NCI-H774 (cell line): ENCODE measurements around the gene COMTD1.

Source experiments
- DNase-seq: peaks from one replicate; lab custom pipeline; 2025; lab: John Stamatoyannopoulos, UW

Gene COMTD1

DNA sequence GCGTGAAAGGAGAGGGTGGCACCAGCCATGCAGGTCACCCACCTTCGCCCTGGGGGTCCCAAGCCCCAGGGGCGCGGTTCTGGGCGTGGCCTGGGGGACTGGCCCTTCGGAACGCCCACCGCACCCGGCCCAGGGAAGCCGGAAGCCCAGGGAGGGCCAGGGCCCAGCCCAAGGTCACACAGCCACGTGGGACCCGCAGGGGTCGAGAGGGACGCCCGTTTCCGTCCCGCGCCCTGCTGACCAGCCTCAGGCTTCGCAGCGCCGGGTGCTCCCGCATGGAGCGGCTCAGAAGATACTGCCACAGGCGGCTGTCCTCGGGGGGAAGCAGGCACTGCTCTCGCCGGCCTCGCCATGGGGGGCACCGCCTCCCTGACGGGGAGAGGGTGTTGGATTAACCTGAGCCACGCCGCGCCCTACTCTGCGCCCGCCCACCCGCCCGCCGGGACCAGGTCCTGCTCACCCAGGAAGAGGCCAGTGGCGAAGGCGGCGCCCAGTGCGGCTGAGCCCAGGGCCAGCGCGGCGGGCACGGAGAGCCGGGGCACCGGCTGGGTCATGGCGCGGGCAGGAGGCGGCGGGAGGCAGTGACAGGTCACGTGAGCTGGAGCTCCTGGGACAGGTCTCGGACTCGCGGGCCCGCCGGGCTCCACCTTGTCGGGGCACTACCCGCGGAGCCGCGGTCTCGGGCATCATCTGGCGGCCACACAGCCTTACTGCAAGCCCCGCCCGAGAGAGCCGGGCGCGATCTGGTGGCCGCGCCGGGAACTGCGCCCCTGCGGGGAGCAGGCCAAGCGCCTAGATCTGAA is at the start of gene COMTD1:
Gene COMTD1 (minus strand): TSS at position 583 of the 803 bp plus-strand sequence. CDS start 29 bp downstream, at position 554.
- peak; percentile 92 for DNase-seq

DNA sequence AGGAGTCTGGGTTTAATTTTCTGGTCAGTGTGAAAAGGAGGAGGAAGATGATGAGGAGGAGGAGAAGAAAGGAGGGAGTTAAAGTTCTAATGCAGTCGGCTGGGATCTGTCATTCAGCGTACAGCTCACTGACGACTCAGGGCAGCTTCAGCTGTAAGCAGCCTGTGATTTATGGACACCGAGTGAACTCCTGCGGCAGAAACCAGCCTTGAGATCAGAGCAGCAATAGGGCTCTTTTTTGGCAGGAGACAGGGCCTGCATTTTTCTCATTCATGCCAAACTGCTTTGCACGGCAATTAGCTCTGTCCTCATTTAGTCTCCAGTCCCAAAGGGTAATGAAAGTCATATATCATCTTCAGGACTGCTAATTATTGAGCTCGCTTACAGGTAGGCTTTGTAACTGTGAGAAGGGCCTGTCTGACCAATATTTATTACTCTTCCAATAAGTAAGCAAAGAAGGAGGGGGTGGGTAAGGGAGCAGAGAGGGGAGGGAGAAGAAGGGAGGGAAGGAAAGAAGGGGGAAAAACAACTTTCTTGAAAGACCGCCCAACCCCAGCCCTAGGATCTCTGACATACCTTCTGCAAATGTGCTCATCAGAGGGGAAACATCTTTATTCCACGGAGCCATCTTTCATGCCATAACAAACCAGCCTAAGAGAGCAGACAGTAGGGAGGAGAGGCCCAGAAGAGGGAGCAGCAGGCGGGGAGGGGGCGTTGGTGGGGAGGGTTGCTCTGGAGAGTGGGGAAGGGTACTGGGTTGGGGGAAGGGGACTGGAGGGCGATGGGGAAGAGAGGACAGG is 48.1 kb upstream of the COMTD1 start:
- peak; percentile 42 for DNase-seq

DNA sequence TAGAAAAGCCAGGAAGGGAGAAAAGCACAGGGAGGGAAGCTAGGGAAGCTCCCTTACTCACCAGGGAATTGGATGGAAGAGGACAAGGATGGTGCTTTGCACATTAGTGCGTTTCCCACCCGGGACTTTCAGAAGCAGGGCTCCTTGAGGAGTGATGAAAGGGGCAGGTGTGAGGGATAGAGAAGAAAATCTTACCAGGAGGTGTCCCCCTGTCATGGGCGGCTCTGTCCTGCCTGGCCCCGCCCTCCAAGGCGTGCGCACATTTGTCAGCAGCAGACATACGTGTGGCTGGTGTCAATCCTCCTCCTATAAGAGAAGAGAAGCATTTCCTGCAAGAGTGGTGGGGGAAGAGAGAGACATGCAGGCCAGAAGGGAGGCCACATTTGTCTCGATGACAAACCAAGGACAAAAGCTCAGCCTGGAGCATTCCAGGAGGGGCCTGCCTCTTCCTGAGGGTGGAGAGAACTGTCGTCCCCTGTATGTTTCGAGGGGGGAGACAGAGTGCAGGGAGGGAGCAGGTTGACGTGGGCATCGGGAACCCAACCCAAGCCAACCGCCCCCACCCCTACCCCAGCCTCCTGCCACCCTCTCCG is 47.4 kb upstream of the COMTD1 start:
- DNase-seq, result no peak

DNA sequence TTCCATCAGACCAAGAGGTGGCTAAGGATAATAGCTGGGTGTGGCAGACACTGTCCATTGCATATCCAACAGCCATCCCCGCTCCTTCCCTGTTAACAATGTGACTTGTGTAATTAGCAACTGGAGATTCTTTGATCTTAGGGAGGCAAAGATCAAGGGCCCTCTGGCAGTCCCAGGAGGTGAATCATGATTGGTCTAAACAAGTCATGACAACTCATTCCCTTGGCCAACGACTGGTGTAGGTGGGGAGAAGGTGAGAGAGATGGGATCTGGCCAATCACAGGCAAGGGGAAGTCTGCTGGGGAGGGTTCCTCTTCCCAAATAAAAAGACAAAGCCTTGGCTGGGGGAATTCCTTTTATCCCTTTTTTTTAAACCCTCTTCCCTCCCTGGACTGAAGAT is 46.2 kb upstream of the COMTD1 start:
- no peak for DNase-seq

DNA sequence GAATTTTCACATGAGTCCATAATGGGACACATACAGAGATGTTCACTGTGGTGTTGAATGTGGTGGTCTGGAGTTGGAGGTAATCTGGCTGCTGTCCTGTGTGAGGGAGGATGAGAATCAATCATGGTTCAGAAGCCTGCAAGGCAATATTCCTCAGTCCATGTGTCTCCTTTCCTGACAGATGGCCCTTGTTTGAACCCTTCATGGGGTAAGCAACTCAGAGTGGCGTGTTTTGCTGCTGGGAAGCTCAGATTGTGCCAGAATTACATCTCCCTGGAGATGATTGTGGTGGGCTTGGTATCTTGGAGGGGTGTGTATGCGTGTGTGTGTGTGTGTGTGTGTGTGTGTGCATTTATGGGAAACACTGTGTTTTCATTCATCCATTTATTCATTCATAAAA is 44.5 kb upstream of the COMTD1 start:
- DNase-seq, result no peak

DNA sequence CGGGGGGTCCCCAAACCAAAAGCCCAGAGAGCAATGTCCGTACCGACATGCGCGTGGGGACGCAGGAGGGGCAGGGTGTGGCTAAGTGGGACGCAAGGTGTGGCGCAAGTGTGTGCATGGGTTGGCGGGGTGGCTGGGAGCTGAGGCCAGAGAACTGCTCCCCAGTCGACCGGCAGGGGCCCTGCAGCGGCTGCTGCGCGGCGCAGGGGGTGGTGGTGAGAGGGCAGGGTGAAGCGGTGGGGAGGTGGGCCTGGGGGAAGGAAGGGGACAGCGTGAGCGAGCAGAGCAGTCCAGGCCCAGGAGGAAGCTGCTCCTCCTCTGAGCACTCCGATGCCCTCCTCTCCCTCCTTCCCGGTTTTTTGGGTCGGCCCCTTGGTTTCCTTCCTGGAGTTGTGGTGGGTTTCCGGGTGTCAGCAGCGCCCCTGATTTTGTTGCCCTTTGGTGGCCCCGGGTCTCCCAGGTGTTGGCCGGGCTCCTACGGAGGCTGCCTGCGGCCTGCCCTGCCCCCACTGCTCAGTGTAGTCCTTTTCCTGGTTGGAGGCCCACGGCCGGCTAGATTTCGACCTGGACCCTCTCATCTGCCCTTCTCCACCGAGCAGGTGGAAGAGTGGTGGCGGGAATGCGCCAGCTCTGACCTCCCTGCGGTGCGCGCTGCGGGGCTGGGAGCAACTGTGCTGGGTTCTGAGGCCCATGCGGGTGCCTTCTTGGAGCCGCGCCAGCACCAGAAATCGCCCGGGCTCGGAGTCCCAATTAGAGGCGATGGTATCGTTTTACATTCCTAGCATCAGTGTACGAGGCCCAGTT is 40.5 kb upstream of the COMTD1 start:
- no peak for DNase-seq

DNA sequence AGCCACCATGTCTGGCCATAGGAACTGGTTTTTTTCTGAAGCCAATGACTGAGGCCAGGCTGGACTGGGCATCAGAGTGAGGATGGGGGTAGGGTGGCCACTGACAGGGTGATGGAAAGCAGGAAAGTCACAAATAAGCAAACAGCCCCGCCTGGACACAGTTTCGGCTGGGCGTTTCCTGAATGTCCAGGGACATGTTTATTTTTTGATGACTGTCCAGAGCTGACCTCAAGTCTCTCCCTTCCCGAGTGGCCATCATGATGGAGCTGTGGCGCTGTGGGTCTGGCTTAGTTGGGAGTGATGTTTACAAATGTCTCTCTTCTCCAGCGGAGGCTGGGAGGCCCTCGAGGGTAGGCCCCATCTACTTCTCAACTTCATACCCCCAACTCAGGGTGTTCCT is 37.1 kb upstream of the COMTD1 start:
- no peak for DNase-seq

DNA sequence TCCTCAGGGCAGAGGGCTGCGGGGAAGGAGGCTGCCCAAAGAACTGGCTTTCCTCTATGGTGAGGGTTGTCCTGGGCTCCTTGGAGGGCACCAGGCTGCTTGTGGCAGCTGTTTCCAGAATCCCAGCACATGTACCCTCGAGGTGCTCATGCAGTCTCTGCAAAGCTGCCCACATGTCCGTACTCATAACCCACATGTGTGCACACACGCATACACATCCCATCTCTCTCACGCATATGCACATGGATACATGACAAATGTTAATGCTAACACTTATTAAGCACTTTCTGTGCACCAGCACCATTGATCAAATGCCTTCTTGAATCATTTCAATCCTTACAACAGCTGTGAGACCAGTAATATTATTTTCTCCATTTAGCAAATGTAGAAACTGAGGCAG is 36.3 kb upstream of the COMTD1 start:
- no peak for DNase-seq

DNA sequence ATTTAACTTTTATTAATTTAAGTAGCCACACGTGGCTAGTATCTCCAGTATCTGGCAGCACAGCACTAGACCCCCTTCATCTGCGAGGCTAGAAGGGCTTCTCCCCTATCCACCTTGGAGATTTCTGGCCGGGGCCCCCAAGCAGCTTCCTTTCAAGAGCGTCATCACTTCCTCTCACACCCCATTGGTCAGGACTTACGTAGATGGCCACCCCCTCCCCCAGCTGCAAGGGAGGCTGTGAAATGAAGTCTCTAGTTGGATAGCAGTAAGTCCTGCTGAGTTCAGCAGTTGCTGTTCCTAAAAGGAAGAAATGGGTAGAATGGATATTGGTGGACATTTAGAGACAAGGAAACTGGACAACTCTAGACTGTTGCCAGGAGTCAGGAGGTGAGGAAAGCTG is 33.8 kb upstream of the COMTD1 start:
- DNase-seq, result no peak

DNA sequence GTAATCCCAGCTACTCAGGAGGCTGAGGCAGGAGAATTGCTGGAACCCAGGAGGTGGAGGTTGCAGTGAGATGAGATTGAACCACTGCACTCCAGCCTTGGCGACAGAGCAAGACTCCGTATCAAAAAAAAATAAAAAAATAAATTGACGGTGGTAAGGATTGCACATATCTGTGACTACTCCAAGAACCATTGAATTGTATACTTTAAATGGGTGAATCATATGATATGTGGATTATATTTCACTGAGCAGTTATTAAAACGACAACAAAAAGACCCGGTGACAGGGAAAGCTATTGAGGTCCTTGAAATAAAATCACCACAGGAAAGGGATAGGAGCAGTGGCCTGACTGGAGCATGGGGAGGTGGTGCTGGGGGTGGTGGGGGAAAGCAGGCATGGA is 31.2 kb upstream of the COMTD1 start:
- no peak for DNase-seq

DNA sequence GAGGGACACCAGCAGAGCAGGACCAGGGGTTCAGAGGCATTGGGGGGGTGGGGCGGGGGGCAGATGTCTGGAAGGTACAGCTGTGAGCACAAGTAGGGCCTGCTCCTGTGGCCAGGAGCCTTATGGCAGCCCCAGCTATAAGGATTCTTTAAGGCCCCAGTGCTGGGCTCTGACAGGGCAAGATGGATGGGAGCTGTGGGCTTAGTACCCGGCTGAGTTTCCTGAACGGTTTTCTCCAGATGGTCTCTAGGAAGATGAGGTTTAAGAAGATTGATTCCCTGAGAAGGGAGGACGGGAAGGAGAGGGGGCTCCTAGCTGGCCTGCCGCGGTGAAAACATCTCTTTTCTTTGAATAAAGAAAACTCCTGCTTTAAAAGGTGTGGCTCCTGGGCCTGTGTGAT is 30.1 kb upstream of the COMTD1 start:
- DNase-seq, result no peak

DNA sequence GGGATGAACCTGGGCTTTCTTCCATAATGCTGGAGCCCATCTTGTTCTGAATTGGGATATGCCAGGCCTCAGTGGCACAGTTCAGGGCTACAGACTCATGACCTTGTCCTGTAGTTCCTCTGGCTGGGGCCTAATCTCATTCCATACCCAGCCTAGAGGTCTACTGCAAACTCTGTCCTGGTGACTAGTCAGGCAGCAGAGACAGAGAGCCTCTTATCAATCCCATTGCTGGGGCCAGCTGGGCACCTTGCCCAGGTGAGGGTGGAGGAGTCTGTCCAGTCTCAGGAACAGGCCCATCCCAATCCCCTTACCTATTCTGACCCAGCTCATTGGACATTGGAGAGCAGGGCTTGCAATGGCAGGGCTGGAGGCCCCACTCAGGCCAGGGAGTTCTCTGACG is 28.0 kb upstream of the COMTD1 start:
- no peak for DNase-seq

DNA sequence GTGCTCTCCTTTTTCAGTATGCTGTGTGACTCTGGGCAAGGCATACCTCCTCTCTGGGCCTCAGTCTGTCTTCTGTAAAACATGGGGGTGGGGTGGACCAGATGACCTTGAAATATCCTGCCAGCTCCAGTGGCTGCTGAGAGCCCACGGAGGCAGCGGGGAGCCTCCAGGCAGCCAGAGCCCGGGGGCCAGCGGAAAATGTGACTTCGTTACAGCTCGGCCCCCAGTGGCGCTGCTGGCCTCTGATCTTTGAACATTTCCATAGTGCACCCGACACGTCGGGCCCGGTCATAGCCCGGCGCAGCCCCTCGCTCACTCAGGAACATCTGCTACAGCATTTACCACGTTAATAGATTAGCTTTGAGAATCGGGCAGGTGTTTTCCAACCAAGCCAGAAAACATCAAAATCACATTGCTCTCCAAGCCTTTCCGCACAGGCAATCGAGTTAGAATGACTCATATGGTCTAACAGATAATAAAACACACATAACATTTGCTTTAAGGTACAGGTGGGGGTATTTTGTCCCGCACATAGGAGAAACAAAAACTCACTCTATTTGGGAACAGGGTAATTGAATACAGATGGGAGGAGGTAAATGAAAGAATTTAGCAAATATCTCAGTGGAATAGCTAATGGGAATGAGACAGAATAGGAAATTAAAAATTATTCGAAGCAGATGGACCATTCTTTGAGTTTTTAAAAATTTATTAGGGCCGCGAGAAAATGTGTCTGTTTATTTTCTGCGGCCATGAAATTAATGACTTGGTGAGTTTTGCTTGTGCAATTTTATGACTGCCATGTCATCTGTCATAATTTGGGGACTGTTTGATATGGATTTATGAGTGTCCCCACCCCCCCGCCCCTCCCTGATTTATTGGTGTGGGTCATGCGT is 26.3 kb upstream of the COMTD1 start:
- no peak for DNase-seq

DNA sequence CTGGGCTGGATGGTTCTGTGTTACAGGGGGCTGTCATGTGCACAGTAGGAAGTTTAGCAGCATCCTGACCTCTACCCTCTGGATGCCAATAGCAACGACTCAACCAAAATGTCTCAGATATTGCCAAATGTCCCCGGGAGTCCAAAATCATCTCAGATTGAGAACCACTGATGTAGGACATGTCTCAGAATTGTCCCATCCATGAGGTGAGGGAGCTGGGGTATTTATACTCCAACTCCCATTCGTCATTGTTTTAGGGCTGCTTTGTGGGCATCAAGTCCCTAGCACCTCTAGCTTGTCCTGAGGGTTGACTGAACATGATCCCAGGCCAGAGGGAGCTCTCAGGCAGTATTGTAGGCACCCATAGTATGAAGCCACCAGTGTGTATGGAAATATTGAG is 25.2 kb upstream of the COMTD1 start:
- no peak for DNase-seq

DNA sequence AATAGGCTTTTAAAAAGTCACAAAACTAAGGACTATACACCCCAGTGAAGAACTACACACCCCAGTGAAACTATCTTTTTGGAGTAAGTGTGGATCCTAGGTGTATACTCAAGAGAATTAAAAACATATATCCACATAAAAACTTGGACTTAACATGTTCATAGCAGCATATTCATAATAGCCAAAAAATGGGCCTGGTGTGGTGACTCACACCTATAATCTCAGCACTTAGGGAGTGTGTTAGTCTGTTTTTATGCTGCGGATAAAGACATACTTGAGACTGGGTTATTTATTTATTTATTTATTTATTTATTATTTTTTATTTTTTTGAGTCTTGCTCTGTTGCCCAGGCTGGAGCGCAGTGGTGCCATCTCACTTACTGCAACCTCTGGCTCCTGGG is 19.0 kb upstream of the COMTD1 start:
- DNase-seq, result no peak

DNA sequence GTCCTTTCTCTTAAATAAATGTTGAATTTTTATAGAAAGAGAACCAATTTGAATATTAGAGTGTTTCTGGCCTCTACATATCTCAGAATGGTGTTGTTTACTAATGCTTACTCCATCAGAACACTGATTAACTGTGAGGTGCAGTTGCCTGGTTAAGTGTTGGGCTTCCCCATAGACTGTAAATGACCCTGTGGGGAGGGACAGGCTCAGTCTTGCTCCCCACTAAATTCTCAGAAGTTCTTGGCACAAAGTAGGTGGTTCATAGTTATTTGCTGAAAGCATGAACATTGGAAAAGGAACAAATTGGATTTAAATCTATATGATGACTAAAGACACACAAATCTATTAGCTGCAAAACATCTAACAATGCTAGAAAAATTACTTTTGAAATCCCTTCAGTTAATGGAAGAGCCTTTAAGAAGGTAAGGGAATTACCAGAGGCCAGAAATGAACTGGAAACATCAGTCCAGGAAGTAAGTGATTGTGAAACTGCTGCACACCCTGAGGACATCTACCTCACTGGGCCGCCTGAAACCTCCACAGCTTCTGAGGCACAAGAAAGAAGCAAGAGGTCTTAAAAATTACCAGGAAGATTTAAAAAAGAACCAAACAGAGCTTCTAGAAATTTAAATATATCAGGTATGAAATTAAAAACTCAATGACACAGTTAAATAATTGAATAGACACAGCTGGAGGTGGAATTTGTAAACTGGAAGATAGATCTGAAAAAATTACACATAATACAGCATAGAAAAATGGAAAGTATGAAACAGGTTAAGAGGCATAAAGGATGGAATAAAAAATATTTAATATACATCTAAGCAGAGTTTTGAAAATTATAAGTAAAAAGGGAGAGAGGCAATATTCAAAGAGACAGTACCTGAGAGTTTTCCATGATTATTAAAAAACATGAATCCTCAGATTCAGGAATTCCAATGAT is 17.8 kb upstream of the COMTD1 start:
- DNase-seq, result no peak

DNA sequence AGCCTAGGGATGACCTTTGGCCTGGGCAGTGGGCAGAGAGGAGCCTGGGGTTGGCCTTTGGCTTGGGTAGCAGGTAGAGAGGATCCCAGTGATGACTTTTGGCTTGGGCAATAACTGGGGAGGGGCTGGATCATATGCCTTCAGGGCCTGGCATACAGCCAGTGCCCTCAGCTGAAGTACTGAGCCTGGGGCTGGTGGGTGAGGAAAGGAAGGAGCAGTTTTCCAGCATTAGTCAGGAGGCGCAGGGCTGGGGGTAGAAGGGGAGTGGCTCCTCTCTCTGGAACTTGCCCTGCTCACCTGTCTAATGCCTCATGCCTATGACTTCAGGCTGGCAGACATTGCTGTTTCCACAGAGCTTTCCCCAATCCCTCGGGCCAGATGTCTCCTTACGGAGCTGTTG is 15.2 kb upstream of the COMTD1 start:
- DNase-seq, result no peak

DNA sequence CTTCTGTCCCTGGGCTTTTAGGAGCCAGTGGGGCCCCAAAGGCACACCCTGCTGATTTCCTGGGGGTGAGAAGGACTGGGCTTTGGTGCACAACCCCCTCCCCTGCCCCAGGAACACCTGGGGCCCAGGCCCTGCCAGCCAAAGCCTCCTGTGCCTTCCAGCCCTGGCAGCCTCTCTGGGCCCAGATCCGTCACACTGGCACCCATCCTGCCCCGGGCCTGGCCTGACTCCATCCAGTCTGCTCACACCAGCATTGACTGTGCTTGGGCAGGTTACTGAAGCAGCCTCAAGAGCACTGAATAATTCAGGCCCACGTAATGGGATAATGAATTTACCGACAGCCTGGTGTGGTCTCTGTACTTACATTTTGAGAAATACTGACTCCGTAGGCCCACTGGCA is 12.0 kb upstream of the COMTD1 start:
- DNase-seq, result no peak

DNA sequence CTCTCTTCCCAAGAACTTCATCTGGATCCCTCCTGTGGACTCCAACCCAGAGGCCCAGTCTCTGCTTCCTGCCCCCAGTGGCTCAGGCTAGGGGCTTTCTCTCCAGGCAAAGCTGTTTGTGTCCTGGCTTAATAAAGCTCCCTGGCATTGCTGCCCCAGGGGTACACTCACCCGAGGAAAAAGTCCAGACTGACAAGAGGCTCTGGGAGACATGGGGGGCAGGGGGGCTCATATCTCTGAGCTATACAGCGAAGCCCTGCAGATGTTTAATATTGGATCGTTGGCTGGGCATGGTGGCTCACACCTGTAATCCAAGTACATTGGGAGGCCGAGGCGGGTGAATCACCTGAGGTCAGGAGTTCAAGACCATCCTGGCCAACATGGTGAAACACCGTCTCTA is 10.7 kb upstream of the COMTD1 start:
- DNase-seq, result no peak
